GM19025 (cell line): ENCODE data around the gene DENND4B.
A peak's percentile ranks its signal among the peaks of the same experiment; 100 is the strongest.
"Not testable (repeated sequence)": the region's sequence is repeated elsewhere in the genome, so short reads cannot be mapped to it uniquely, and the experiment has no call there.

ENCODE experiments used
- ATAC-seq: cut with Tn5 transposase; IDR thresholded peaks from one replicate; pipeline ENCODE4 v1.9.1; 2021; ENCODE audit warnings: mild to moderate bottlenecking, low read depth, moderate library complexity; ENCODE audit not compliant: unreplicated experiment

DENND4B gene

DNA sequence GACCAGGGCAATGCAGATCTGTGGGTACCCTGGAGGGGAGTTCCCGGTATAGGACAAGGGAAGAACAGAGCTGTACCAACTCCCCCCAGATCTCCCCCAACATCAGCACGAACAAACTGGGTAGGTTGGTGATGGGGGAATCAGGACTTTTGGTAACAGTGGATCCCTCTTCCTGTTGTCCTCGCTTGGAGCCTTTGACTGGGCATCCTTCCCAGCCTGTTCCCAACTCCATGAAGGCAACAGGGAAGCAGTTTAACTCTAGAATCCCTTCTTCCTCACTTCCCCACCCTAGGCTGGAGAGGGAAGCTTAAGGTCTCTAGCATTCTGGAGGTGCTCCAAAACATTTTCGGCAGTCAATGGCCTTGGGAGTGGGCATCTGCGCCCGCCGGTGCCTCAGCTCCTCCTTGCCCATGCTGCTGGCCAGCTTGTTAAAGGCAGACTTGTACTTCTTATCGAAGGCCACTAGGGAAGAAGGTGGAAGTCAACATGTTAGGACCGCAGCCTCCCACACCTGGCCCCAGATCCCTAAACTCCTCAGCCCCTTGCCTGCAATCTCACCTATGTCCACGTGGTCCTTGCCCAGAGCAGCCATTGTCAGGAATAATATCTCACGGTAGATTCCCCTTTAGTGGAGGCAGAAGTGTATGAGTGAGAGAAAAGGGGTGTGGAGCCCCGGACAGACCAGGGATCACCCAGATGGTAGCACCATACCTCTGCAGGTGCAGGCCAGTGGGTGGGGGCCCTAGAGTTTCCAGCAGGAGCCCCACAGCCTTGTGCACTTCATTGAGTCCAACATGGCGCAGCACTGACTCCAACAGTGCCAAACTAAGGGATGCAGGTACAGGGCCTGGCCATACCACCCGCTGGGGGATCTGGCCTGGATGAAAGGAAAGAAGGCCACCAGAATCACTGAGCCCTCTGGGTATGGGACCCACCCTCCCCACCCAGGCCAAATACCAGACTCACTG, 16.3 kb downstream of the DENND4B start:
- no peak for ATAC-seq

DNA sequence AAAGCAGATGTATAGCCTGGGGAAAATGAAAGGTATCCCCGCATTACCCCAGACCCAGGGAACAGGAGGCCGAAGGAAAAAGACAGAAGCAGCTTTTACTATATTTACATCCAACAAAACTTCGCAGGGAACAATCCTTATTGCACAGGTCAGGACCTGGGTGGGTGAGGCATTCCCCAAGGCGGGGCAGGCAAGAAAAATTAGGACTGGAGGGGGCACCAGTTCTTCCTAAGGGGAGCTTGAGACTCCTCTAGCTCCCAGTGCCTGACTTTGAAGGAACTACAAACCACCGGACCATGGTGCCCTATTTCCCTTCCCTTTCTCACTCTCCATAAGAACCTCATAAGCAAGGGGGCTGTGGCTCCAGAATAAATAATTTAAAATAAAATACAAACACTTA, 17.1 kb downstream of the DENND4B start:
- no peak for ATAC-seq

DNA sequence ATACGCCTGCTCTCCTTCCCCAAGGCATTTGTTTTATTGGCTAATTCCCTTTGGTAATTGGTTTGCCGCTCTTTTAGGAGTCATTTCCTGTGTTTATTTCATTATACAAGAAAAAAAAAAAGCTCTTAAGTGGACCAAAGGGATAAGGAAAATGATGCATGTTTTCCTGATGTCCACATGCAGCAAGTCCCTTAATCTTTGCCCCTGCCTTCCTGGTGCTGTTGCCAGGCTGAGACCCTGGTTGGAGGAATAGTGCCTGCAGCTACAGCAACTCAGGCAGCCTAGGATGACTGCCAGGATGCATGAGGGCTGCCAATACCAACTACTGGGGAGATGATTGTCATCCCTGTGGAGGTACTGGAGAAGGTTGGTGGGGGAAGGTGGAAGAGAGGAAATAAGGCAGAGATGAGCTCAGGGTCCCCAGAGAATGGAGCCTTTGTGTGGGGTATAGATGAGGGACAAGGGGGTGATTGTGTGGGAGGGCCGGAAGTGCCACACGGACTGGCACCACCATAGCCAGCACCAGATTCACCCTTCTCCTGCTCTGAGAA, 17.7 kb downstream of the DENND4B start:
- ATAC-seq, result no peak

DNA sequence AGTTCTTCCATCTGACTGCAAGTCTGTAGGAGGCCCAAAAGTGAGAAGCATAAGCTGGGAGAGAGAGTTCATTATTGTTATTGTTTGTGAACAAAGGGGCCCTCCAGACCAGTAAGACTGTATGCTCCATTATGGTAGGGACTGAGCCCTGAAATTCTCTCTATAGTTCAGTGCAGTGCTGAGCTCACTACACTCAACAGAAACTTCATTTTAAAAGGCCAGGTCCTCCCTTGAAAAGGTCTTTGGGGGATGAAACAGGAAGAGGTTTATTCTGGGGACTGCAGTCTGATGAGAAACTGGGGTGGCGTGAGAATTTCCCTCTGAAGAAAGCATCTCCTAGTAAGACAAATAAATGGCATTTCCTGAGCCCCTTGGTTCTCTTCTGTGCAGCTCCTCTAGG, 18.3 kb downstream of the DENND4B start:
- ATAC-seq, result no peak

DNA sequence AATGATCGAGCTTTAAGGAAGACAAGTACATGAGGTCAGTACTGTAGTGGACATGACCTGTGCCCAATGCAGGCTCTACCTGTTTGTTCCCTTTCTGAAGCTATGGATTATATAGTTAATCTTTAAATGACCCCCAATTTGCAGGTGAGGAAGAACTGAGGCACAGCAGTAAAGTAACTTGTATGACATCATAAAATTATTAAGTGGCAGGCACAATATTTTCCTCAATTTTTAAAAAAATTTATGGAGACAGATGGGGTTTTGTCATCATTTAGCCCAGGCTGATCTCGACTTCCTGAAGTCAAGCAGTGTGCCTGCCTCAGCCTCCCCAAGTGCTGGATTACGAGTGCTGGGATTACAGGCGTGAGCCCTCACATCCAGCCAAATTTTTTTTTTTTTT, 20.1 kb downstream of the DENND4B start:
- ATAC-seq, result no peak

DNA sequence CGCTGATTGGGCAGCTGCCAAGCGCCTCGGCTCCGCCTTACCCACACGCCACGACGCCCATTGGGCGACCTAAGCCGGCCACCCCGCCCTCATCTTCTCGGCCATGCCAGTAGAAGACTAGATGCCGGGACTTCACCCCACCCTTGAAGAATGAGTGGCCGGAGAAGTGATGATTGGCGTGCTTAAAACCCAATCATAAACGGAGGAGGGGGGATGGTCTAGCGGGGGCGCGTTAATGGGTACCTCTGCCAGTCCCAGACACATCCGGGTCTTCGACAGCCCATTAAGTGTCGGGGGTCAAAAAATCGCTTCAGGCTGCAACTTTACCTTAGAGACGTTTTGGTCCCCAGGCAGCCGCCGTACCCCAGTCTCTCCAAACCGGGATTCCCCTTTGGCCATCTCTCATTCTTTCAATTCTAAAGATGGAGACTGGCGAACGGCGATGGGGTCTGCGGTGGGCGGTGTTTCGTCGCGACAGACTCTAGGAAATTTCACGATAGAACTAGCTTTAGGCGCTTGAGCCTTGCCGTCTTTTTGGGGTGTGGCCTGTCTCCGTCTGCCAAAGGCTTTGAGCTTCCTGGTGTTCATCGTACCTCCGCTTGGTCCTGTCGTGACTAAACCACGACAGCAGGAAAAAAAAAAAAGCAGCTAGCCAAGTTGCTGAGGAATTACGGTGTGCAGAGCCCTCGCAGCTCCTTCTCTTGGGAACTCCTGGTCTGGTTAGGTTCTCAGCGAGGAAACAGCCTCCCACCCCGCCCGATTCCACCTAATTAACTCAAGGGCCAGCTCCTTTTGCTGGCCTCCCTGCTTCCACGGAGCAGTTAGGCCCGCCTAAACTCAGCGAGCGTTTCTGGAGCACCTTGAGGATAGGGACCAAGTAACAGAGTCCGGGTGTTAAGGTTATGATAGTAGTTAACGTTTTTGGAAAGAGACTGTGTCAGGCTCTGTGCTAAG, 23.3 kb downstream of the DENND4B start, which contains the start of gene GATAD2B:
GATAD2B (minus strand) TSS at position 1 of the 954 bp plus-strand sequence. CDS start 94,625 bp downstream, outside the sequence.
- ATAC-seq, result peak; percentile 95

DNA sequence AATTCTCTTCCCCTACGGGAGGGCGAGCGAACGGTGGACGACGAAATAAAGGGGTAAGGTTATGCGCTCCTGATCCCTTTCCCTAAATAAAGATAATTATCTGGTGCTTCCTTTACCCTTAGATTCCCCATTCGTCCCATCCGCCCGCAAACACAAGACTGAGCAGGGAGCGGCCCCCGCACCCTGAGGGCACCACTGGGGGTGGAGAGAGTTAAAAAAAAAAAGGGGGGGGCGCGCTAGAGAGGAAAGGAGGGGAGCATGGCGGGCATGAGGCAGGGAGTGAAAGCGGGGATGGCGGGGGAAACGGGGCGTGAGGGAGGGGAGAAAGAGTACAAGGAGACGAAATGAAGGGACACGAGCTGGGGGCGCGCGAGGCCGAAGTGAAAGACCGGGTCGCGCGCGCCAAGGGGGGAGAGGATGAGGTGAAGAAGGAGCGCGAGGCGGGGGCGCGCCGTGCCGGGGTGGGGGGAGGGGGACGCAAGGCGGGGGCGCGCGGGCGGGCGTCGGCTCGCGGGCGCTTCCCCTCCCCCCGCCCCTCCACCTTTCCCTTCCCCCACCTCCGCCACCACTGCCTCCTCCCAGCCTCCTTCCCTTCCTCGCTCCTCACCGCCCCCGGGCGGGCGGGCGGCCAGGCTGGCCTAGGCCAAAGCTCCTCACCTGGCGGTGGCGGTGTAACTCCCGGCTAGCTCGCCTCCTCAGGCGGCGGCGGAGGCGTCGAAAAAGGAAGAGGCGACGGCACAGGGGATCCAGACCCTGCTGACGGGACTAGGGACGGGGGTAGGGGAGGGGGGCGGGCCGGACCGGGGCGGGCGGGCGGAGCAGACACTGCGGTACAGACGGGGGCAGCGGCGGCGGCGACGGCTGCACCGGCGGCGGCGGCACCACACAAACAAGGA, 24.2 kb downstream of the DENND4B start:
- ATAC-seq, result peak; percentile 16

DNA sequence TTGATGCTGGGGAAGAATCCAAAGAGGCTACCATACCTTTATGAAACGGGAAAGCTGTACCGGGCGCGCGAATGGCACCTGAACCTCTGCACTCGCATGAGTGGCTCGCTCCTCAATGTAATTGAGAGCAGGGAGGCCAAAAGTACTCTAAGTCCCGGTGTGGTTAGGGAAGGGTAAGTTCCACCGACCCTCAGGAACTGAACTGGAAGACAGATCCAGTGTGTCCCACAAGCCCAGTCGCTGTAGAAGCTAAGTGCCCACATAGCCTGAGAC, 24.8 kb downstream of the DENND4B start:
- ATAC-seq, result no peak

DNA sequence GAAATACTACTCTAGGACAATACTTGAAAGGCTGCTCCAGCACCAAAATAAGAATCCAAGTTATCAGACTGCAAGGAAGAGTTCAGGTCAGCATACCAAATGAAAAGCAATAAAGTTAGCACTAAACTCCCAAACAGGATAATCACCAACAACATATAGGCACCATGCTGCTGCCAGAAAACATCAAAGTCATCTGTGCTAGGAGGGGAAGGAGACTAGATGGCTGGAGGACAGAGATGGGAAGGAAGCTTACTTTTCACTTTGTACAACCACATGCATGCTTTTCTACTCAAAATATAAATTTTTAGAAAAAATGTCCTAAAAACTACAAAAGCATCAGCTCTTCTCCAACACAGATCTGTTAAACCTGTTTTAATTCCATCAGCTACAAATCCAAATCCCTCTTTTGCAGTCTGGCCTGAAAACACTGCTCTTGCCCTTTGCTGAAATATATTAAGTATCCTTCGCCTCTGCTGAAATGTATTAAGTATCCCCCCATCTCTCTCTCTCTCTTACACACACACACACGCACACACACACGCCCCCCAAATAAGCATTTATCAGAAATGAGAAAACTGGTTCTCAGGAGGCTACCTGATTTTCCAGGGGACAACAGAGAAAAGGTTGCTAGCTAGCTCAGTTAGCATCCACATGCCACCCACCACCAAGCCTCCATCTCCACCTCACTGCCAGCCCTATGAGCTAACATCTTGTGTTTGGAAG, 25.3 kb downstream of the DENND4B start:
- no peak for ATAC-seq

DNA sequence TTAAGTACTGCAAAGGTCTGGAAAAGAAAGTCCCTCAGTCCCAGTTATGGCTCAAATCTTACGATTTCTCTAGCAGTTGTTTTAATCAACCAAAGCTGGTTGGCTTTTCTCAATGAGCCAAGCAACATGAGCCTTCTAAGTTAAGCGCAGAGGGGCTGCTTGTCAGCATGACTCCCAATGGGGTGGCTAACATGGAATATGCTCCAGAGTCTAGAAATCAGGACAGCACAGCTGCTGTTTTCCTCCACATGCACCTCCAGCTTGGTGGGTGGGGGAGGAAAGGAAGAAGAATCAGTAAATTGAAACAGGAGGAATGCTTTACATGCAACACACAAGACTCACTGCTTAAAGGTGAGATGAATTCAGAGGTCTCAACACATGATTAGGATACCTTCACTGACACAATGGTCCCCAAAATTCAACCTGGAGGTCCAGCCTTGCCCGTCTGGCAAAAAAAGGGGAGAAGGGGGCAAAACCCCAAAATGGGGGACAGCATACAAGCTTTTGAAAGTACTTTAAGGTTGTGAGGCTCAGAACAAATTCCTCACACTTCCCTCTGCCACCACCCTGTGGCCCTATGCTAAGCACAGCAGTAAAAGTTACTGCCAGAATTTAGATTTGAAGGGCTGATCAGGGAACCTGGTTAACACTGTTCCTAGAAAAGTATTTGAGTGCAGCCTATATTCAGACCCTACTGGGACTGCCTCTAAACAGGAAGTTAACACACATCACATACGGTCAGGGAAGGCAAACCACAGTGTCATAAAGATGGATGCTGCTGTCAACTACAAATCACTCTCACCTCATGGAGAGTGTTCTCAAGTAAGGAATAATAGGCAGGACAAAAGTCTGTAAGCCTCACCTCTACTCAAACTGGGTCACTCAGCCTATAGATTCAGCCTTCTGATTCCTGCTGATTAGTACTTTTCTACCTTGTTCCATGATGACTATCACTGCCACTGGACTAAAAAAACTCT, 26.4 kb downstream of the DENND4B start:
- ATAC-seq, result no peak

DNA sequence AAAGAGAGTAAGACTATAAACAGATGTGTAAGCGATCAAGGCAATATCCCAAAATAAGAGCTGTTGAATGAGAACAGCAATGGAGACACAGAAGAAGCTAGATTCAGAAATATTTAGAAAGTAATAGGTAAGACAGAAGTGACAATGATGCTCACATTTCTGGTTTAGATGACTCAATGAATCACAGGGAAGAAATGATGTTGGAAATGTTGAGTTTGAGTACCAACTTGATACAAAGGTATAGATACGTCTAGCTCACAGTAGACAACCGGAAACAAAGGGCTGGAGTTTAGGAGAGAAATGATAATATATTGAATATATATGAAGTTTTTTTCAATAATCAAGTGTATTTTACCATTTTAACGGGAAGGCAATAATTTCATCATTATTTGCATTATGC, 30.2 kb downstream of the DENND4B start:
- no peak for ATAC-seq

DNA sequence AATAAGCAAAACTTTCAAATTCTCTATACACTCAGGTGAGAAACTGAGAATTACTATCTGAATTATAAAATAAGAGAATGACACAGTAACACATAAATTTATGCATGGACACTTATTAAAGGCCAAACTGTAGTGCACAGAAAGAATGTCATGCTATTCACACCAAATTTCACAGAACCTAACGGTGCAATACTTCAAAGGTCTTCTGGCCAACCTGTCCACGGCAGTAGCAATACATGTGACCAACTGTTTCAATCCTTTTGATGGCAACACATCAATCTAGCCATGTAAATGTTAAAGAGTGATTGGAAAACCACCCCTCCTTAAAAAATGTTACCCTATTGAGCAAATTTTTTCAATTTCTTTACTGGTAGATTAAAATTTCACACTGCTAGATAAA, 34.2 kb downstream of the DENND4B start:
- ATAC-seq, result no peak

DNA sequence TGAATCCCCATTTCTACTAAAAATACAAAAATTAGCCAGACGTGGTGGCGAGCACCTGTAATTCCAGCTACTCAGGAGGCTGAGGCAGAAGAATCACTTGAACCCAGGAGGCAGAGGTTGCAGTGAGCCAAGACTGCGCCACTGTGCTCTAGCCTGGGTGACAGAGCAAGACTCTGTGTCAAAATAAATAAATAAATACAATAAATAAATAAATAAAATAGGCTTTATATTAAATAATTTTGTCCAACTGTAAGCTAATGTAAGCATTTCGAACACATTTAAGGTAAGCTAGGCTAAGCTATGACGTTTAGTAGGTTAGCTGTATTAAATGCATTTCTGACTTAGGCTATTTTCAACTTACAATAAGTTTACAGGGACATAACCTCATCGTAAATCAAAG, 36.0 kb downstream of the DENND4B start:
- not testable (repeated sequence) for ATAC-seq

DNA sequence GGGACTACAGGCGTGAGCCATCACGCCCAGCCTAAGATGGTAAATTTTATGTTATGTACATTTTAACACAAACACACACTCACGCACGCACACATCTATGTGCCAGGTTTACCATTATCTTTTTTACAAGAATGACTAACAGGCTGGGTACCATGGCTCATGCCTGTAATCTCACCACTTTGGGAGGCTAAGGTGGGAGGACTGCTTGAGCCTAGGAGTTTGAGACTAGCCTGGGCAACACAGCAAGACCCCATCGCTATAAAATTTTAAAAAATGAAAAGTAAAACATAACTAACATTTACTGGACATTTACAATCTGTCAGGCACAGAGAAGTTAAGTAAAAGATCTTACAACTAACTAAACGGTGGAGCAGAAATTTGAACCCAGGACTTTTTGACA, 38.4 kb downstream of the DENND4B start:
- no peak for ATAC-seq

DNA sequence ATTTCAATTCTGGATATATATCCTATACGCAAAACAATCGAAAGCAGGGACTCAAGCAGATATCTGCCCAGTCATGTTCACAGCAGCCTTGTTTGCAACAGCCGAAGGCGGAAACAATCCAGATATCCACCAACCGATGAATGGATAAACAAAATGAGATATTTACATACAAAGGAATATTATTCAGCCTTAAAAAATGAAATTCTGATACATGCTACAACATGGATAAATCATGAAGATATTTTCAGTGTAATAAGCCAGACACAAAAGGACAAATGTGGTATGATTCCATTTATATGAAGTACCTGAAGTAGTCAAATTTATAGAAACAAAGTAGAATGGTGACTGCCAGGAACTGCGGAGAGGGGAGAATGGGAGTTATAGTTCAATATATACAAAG, 39.4 kb downstream of the DENND4B start:
- no peak for ATAC-seq

DNA sequence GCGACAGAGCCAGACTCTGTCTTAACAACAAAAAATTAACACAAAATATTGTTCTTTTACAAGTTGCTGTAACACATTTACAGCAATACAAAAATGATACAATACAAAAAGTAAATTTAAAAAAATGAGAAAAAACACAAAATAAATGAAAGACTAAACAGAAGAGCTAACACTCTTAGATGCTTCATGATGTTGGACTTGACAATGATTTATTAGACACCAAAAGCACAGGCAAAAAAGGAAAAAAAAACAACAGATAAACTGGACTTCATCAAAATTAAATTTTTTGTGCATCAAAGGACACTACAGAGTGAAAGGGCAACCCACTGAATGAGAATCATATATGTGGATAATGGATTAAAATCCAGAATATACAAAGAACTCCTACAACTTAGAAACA, 40.1 kb downstream of the DENND4B start:
- ATAC-seq, result no peak

DNA sequence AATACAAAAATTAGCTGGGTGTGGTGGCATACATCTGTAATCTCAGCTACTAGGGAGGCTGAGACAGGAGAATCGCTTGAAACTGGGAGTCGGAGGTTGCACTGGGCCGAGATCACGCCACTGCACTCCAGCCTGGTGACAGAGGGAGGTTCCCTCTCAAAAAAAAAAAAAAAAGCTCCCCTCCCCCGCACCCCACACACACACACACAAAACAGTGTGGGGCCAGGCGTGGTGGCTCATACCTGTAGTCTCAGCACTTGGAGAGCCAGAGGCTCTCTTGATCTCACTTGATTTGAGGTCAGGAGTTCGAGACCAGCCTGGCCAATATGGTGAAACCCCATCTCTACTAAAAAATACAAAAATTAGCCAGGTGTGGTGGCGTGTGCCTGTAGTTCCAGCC, 40.6 kb downstream of the DENND4B start:
- ATAC-seq, result not testable (repeated sequence)

DNA sequence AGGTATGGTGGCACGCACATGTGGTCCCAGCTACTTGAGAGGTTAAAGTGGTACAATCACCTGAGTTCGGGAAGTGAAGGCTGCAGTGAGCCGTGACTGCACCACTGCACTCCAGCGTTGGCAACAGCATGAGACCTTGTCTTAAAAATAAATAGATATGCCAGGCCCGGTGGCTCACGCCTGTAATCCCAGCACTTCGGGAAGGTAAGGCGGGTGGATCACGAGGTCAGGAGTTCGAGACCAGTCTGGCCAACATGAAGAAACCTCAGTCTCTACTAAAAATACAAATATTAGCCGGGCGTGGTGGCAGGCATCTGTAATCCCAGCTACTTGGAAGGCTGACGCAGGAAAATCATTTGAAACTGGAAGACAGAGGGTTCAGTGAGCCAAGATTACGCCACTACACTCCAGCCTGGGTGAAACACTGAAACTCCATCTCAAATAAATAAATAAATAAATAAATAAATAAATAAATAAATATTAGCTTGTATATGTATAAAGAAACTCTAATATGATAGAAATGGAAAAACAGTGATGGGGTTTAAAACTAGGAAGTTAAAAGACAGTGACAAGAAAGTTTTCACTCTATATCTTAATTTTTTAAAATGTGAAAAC, 42.6 kb downstream of the DENND4B start:
- ATAC-seq, result no peak
